Right atrium auricular region (tissue), 2 donors: Measurements from ENCODE around the gene PDK2. TPM values are rescaled to one million over a fixed set of nuclear protein-coding genes. Genes with fewer than 3 reads are reported as not detected.

ENCODE experiments used
- DNase-seq: peaks from one replicate; pipeline ENCODE4 v3.0.0-alpha.2; 2019; ENCODE audit warnings: low spot score
- H3K27ac ChIP-seq, 2 donors: fragments of 200-600 bp; sonication (generic); 1 replicate in 1 of 2; 2 replicates in 1 of 2; pipeline ENCODE4 v1.5.1; 2016 to 2019
- H3K27me3 ChIP-seq, 2 donors: fragments of 200-600 bp; sonication (generic); one replicate each; pipeline versions ENCODE4 v1.5.1 to v1.6.0; 2017 to 2019
- H3K36me3 ChIP-seq: fragments of 200-600 bp; sonication (generic); one replicate; pipeline ENCODE4 v1.5.1; 2016
- H3K4me1 ChIP-seq, 2 donors: fragments of 200-600 bp; sonication (generic); one replicate each; pipeline versions ENCODE4 v1.5.1 to v1.6.0; 2017 to 2019
- H3K4me3 ChIP-seq, 2 donors: fragments of 200-600 bp; sonication (generic); 1 replicate in 1 of 2; 2 replicates in 1 of 2; pipeline ENCODE4 v1.5.1; 2017 to 2019; ENCODE audit warnings: mild to moderate bottlenecking in 1 of 2, moderate library complexity in 1 of 2
- H3K9me3 ChIP-seq, 2 donors: fragments of 200-600 bp; sonication (generic); one replicate each; pipeline ENCODE4 v1.5.1; 2019
- total RNA-seq, 2 donors: library from RNA; depleted of rRNA; stranded (reverse); fragments of >200 nt; gene quantifications; one replicate each; pipeline ENCODE4 v1.1.0, GENCODE V29; 2016
- TF ChIP-seq, protein P1 (sequence below), 2 donors: fragments of 200-600 bp; sonication (generic); IDR thresholded peaks; one replicate each; pipeline ENCODE4 v1.5.1; 2019; ENCODE audit warnings: antibody characterized with exemption in 2 of 2

PDK2 gene
- total RNA-seq, 2 donors from 2014 or later, result 186 to 214 TPM

DNA sequence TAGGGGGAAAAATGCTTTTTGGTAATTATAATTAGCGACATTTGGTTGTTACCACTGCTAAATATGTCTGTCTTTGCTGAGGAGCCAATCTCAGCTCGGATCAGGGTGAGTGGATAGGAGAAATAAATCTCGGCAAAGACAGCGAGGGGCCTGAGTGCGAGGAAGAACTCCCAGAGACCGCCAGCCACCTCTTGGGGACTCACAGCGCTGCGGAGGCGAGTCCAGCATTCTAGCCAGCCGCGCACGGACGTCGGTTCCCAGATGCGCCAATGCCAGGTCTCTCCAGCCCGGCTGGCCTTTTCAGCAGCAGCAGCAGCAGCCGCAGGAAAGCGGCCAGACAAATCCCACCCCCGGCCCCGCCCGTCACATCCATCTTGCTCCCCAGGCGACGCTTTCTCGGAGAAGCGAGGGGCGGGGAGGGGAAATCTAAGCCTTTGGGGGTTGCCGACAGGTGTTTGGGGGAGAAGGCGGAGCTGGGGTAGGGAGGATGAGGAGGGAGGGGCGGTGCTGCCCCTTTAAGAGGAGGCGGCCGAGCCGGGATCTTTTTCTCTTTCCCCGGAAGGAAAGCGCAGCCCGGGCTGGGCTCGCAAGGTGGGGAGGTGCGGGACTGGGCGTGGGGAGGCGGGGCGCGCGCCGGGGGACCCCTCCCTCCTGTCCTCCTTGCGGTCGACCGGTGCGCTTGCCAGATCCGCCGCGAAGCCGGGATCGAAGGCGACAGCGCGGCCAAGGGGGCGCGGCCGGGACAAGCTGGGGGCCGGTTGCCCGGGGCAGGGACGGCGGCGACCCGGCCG lies 39.5 kb upstream of the PDK2 start, which contains the start of gene ITGA3:
ITGA3 (plus strand) TSS at position 685 of the 791 bp plus-strand sequence. CDS start 330 bp downstream, outside the sequence.
- Histone ChIP-seq H3K36me3 (no peaks in the 10 kb centered on the region), H3K4me3 (peak within 1 kb of the TSS; percentile 75 to 84), H3K4me1 (peaks cover 0 to 72% of the 10 kb centered on the region in 2 donors), H3K27me3 (no peaks in the 10 kb centered on the region), H3K27ac (peak within 1 kb of the TSS; percentile 92 to 96), H3K9me3 (no peaks in the 10 kb centered on the region)
- peak; percentile 75 for DNase-seq
- TF ChIP-seq, protein P1, sequence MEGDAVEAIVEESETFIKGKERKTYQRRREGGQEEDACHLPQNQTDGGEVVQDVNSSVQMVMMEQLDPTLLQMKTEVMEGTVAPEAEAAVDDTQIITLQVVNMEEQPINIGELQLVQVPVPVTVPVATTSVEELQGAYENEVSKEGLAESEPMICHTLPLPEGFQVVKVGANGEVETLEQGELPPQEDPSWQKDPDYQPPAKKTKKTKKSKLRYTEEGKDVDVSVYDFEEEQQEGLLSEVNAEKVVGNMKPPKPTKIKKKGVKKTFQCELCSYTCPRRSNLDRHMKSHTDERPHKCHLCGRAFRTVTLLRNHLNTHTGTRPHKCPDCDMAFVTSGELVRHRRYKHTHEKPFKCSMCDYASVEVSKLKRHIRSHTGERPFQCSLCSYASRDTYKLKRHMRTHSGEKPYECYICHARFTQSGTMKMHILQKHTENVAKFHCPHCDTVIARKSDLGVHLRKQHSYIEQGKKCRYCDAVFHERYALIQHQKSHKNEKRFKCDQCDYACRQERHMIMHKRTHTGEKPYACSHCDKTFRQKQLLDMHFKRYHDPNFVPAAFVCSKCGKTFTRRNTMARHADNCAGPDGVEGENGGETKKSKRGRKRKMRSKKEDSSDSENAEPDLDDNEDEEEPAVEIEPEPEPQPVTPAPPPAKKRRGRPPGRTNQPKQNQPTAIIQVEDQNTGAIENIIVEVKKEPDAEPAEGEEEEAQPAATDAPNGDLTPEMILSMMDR (IDR thresholded peaks at IDR 0.05), result no peak

DNA sequence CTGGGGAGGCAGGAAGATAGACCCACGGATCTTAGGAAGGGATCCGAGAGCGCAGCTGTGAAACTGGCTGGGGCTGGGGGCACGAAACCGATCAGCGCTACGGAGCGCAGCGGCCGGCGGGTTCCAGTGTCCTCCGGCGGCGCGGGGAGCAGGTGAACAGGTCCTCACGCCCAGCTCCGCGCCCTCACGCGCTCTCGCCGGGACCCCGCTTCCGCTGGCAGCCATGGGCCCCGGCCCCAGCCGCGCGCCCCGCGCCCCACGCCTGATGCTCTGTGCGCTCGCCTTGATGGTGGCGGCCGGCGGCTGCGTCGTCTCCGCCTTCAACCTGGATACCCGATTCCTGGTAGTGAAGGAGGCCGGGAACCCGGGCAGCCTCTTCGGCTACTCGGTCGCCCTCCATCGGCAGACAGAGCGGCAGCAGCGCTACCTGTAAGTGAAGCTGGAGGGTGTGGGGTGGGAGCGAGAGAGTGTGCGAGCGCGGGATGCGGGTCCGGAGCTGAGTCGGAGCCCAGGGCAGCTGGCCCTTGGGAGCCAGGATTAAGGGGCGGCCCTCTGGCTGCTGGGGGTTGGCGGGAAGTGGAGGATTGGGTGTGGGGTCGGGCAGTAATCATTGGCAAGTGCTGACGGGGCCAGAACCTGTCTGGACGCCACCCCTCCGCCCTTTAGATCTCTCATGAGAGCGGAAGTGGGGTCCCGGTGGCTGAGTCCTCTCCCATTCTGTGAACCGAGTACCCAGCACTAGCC lies 38.8 kb upstream of the PDK2 start:
- H3K4me1 ChIP-seq, result peaks cover 0 to 80% of the 10 kb centered on the region in 2 donors
- H3K9me3 ChIP-seq, result no peaks in the 10 kb centered on the region
- H3K27me3 ChIP-seq, result no peaks in the 10 kb centered on the region
- TF ChIP-seq, protein P1 (IDR thresholded peaks at IDR 0.05), result peak in 1 of 2 donors; percentile 36
- H3K4me3 ChIP-seq, result peak overlapping the region; percentile 75 to 84
- H3K27ac ChIP-seq, result peak overlapping the region; percentile 92 to 96
- no peaks in the 10 kb centered on the region for H3K36me3 ChIP-seq
- peak; percentile 62 for DNase-seq

DNA sequence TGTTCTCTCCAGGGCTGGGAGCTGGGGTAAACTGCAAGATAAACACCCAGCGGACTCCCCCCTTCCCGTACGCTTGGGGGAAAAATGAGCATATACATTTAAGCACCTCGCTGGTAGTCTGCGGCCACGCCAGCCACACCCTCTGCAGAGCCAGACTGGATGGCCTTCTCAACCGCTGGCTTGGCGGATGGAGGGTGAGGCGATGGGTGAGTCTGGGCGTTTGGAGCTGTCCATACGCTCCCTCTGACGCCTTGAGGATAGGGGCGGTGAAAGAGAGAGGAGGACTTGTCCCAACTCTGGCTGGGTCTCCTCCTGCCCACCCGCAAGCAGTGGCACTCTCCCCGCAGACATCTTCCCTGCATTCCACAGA lies 38.2 kb upstream of the PDK2 start:
- H3K4me3 ChIP-seq, result peak overlapping the region; percentile 75 to 84
- H3K27ac ChIP-seq, result peak overlapping the region; percentile 92 to 96
- H3K36me3 ChIP-seq, result no peaks in the 10 kb centered on the region
- TF ChIP-seq, protein P1 (IDR thresholded peaks at IDR 0.05), result no peak
- H3K9me3 ChIP-seq, result no peaks in the 10 kb centered on the region
- peak; percentile 63 for DNase-seq
- peaks cover 0 to 85% of the 10 kb centered on the region in 2 donors for H3K4me1 ChIP-seq
- H3K27me3 ChIP-seq, result no peaks in the 10 kb centered on the region

DNA sequence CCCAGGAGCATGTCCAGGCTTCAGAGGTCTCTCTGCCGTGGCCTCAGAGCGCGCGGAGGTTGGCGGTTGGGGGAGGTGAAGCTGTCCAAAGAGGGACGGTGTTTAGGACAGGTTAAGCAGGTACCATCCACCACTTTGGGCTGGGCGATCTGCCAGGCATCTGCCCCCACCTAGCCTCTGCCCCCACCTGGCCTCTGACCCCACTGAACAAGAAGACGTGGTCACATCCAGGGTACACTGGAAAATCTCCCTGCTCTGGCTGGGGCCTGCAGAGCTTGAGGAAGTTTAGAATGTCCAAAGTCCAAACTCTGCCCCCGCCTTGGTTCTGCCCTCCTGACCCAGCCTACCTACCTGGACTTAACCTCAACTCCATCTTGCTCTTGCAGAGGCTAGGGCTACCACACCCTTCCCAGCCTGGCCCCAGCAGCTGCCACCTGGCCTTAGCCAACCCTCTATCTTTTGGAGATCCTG lies 37.6 kb upstream of the PDK2 start:
- H3K4me1 ChIP-seq, result peaks cover 0 to 88% of the 10 kb centered on the region in 2 donors
- DNase-seq, result no peak
- peak overlapping the region; percentile 75 to 84 for H3K4me3 ChIP-seq
- H3K27me3 ChIP-seq, result no peaks in the 10 kb centered on the region
- peak overlapping the region; percentile 92 to 96 for H3K27ac ChIP-seq
- no peaks in the 10 kb centered on the region for H3K9me3 ChIP-seq
- H3K36me3 ChIP-seq, result no peaks in the 10 kb centered on the region
- TF ChIP-seq, protein P1 (IDR thresholded peaks at IDR 0.05), result no peak

DNA sequence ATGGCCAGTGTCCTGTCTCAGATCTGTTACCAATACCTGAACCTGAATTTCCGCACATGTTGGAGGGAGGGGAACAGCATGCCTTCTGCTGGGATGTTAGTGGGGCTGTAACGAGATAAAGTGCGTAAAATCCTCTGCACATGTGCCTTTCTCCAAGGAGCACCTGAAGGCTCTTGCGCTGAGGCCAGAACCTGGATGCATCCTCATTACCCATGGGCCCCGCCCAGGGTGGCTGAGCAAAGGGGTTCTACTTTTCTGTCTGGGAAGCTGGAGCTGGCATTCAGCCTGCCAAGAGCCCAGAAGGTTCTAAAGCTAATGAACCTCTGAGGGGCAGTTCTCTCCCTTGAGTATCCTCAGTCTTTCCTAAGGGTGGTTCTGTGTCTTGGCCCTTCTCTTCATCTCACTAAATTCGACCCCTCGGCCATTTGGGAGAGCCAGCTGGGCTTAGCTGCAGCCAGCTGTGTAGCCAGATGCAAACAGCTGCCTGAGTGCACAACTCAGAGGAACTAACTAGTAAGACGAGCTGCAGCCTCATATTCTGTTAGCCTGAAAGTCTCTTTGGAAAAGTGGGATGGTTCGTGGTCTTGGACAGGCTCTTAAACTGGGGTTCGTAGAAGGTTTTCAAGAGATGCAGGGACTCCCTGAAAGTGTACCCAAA lies 36.7 kb upstream of the PDK2 start:
- TF ChIP-seq, protein P1 (IDR thresholded peaks at IDR 0.05), result no peak
- Histone ChIP-seq H3K4me3 (no peak overlapping the region), H3K27me3 (no peaks in the 10 kb centered on the region), H3K27ac (peak overlapping the region; percentile 92 to 96), H3K4me1 (peaks cover 0 to 88% of the 10 kb centered on the region in 2 donors), H3K36me3 (no peaks in the 10 kb centered on the region), H3K9me3 (no peaks in the 10 kb centered on the region)
- DNase-seq, result no peak
